ENCODE results near the gene LTA4H.

The LTA4H gene

GRCh38 chr12:95959107-95959506 lies 76.3 kb downstream of the LTA4H start:
- DNase-seq (ENCODE audit: low read depth) = no peak

GRCh38 chr12:95956557-95957145 lies 78.7 kb downstream of the LTA4H start:
- no peak for DNase-seq (ENCODE audit: low read depth)

- DNase-seq (ENCODE audit: low read depth) = no peak
Observed at GRCh38 chr12:95955549-95956159, 79.7 kb downstream of the LTA4H start.

- DNase-seq (ENCODE audit: low read depth) = no peak
Observed at GRCh38 chr12:95953000-95953399, 82.4 kb downstream of the LTA4H start.

GRCh38 chr12:95951515-95951914 lies 83.9 kb downstream of the LTA4H start:
- DNase-seq (ENCODE audit: low read depth) = no peak

Measured in stimulated activated CD8-positive, alpha-beta memory T cell treated with anti-CD3 and anti-CD28 coated beads, Interleukin-15, amount 100 ng/mL, for 24 hours (primary cell).